ENCODE results near the gene MAST1.

Gene MAST1

GRCh38 chr19:12791345-12792050 is 46.8 kb upstream of the MAST1 start, which contains the start of gene JUNB (continued):
- TF ChIP-seq TSHZ1 (tag by site-specific recombination; IDR thresholded peaks at IDR 0.05; ENCODE audit: borderline replicate concordance) (no peak), ZNF280C (tag by site-specific recombination; IDR thresholded peaks at IDR 0.05) (no peak), SP7 (tag by site-specific recombination; IDR thresholded peaks at IDR 0.05) (peak; percentile 79), ZSCAN4 (tag by site-specific recombination; IDR thresholded peaks at IDR 0.05) (no peak), ZNF157 (tag by site-specific recombination; IDR thresholded peaks at IDR 0.05) (no peak), ZNF426 (tag by site-specific recombination; IDR thresholded peaks at IDR 0.05) (no peak), BCL11B (tag by site-specific recombination; IDR thresholded peaks at IDR 0.05; ENCODE audit: low read depth) (0 out of 2 replicates have a peak, but pooled peaks have one; percentile 11), ZNF785 (tag by site-specific recombination; IDR thresholded peaks at IDR 0.05) (no peak), ZBTB7A (tag by site-specific recombination; IDR thresholded peaks at IDR 0.05; ENCODE audit: low read depth) (0 out of 2 replicates have a peak, but pooled peaks have one; percentile 11), KLF1 (tag by site-specific recombination; IDR thresholded peaks at IDR 0.05) (peak; percentile 52; the same call in 1 of the 2 replicates), ZNF580 (tag by site-specific recombination; IDR thresholded peaks at IDR 0.05) (0 out of 2 replicates have a peak, but pooled peaks have one; percentile 35), ZNF23 (tag by site-specific recombination; IDR thresholded peaks at IDR 0.05; ENCODE audit: borderline replicate concordance) (no peak), ZSCAN23 (tag by site-specific recombination; IDR thresholded peaks at IDR 0.05) (no peak), KLF17 (tag by site-specific recombination; IDR thresholded peaks at IDR 0.05) (peak; percentile 80), ZNF37A (tag by site-specific recombination; IDR thresholded peaks at IDR 0.05) (no peak), ZNF239 (tag by site-specific recombination; IDR thresholded peaks at IDR 0.05) (no peak), ZNF112 (tag by site-specific recombination; IDR thresholded peaks at IDR 0.05) (no peak), HOXD13 (CRISPR knock-in tag; IDR thresholded peaks at IDR 0.05; ENCODE audit: borderline replicate concordance) (0 out of 2 replicates have a peak, but pooled peaks have one; percentile 8), ZNF266 (tag by site-specific recombination; IDR thresholded peaks at IDR 0.05; ENCODE audit: low read depth) (no peak), ZNF155 (tag by site-specific recombination; IDR thresholded peaks at IDR 0.05) (no peak), ZNF26 (tag by site-specific recombination; IDR thresholded peaks at IDR 0.05) (no peak), ZNF350 (tag by site-specific recombination; IDR thresholded peaks at IDR 0.05) (no peak), ZNF560 (tag by site-specific recombination; IDR thresholded peaks at IDR 0.05; ENCODE audit: borderline replicate concordance) (no peak), PBX3 (CRISPR knock-in tag; IDR thresholded peaks at IDR 0.05) (peak; percentile 73), TCF7L2 (IDR thresholded peaks at IDR 0.05; ENCODE audit: borderline replicate concordance, low read depth, low read length) (no peak), ZBTB8A (tag by site-specific recombination; IDR thresholded peaks at IDR 0.05) (peak; percentile 88)
